CD1c-positive myeloid dendritic cell (primary cell): ENCODE results near the gene LOXHD1.

Experiments
- DNase-seq: peaks from one replicate; pipeline ENCODE4 v3.0.0-alpha.2; 2016; ENCODE audit errors: extremely low spot score

The LOXHD1 gene

GRCh38 chr18:46452820-46453219 lies 204.2 kb downstream of the LOXHD1 start:
- no peak for DNase-seq

- DNase-seq: no peak
These were observed 207.5 kb downstream of the LOXHD1 start for GRCh38 chr18:46449499-46449898.

- no peak for DNase-seq
These were observed 208.0 kb downstream of the LOXHD1 start for GRCh38 chr18:46449033-46449432.

GRCh38 chr18:46448347-46448746 lies 208.7 kb downstream of the LOXHD1 start:
- DNase-seq: no peak

GRCh38 chr18:46447792-46448191 lies 209.2 kb downstream of the LOXHD1 start:
- DNase-seq: no peak

GRCh38 chr18:46447323-46447722 lies 209.7 kb downstream of the LOXHD1 start:
- no peak for DNase-seq

- DNase-seq: no peak
These were observed 211.3 kb downstream of the LOXHD1 start for GRCh38 chr18:46445522-46446313.

GRCh38 chr18:46439037-46439436 lies 218.0 kb downstream of the LOXHD1 start:
- no peak for DNase-seq

GRCh38 chr18:46437061-46437460 lies 220.0 kb downstream of the LOXHD1 start:
- DNase-seq: no peak

GRCh38 chr18:46436621-46437020 lies 220.4 kb downstream of the LOXHD1 start:
- DNase-seq: no peak

GRCh38 chr18:46435031-46435430 lies 222.0 kb downstream of the LOXHD1 start:
- no peak for DNase-seq

- no peak for DNase-seq
These were observed 222.4 kb downstream of the LOXHD1 start for GRCh38 chr18:46434629-46435028.

- no peak for DNase-seq
These were observed 223.7 kb downstream of the LOXHD1 start for GRCh38 chr18:46433121-46433826.

GRCh38 chr18:46431522-46432171 lies 225.4 kb downstream of the LOXHD1 start:
- no peak for DNase-seq

- no peak for DNase-seq
These were observed 227.3 kb downstream of the LOXHD1 start for GRCh38 chr18:46429649-46430224.

- no peak for DNase-seq
These were observed 227.9 kb downstream of the LOXHD1 start for GRCh38 chr18:46429130-46429529.

GRCh38 chr18:46428368-46428767 lies 228.7 kb downstream of the LOXHD1 start:
- no peak for DNase-seq

- DNase-seq: no peak
These were observed 229.6 kb downstream of the LOXHD1 start for GRCh38 chr18:46427216-46427995.
